GM21360 (cell line): ENCODE measurements around the gene IER2.

ENCODE experiments used
- ATAC-seq: cut with Tn5 transposase; IDR thresholded peaks from one replicate; pipeline ENCODE4 v1.9.1; 2021; ENCODE audit warnings: mild to moderate bottlenecking, moderate library complexity; ENCODE audit not compliant: unreplicated experiment

Gene IER2

GRCh38 chr19:13118424-13119193 lies 31.6 kb upstream of the IER2 start:
- ATAC-seq: peak; percentile 7

- ATAC-seq: no peak
These were observed 30.6 kb upstream of the IER2 start for GRCh38 chr19:13119627-13120026.

DNA sequence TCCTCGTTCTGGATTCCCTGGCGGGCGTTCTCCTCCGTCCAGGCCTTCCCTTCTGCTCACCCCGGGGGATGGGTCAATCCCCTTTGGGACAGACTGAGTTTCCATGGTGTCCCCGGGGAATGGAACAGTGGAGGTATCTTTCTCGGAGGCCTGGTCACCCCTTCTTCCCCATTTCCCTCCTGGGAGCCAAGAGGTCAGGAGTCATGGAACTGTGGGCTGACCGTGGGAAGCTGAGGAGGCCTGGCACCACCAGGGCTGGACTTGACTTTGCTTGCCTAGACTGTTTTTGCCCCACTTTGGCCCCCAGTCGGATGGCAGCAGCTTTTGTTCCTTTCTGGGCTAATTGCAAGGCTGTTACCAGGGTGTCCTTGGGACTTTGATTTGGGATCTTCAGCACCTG lies 30.2 kb upstream of the IER2 start:
- no peak for ATAC-seq

DNA sequence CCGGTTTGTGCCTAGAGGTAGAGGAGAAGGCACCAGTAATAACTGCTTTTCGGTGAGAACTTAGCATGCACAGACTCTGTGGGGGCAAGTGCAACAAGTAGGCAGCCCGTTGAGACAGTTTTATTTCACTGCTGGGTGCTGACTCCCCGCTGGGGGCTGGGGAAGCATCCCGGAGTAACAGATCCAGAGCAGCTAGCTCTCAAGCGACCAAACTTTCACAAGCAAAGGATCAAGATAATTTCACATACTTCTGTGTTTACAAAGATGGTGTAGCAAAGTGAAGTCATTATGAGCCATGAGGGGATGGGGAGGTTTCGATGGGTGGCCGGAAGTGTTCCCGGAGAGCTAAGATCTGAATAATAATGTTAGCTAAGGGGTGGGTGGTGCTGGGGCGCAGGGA lies 29.4 kb upstream of the IER2 start:
- no peak for ATAC-seq

GRCh38 chr19:13121551-13122274 lies 28.5 kb upstream of the IER2 start:
- ATAC-seq: no peak

- ATAC-seq: no peak
These were observed 27.8 kb upstream of the IER2 start for GRCh38 chr19:13122275-13122878.

GRCh38 chr19:13122980-13123957 lies 26.9 kb upstream of the IER2 start:
- no peak for ATAC-seq

DNA sequence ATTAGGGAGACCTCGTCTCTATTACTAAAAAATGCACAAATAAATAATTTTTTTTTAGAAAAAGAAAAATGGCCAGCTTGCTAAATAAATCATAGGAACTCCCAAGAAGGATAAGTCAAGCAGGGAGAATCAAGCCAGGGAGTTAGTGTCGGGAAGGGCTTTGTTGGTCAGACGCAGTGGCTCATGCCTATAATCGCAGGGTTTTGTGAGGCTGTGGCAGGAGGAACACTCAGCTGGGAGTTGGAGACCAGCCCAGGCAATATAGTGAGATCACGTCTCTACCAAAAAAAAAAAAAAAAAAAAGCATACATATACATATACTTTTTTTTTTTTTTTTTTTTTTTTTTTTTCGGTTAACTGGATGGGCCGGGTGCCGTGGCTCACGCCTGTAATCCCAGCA lies 23.2 kb upstream of the IER2 start:
- no peak for ATAC-seq

- ATAC-seq: no peak
These were observed 22.2 kb upstream of the IER2 start for GRCh38 chr19:13127811-13128575.

- no peak for ATAC-seq
These were observed 21.6 kb upstream of the IER2 start for GRCh38 chr19:13128583-13128982.

- no peak for ATAC-seq
These were observed 20.8 kb upstream of the IER2 start for GRCh38 chr19:13129384-13129783.

- ATAC-seq: no peak
These were observed 19.2 kb upstream of the IER2 start for GRCh38 chr19:13130886-13131490.

- no peak for ATAC-seq
These were observed 17.6 kb upstream of the IER2 start for GRCh38 chr19:13132471-13133180.

- ATAC-seq: no peak
These were observed 16.9 kb upstream of the IER2 start for GRCh38 chr19:13133241-13133870.

DNA sequence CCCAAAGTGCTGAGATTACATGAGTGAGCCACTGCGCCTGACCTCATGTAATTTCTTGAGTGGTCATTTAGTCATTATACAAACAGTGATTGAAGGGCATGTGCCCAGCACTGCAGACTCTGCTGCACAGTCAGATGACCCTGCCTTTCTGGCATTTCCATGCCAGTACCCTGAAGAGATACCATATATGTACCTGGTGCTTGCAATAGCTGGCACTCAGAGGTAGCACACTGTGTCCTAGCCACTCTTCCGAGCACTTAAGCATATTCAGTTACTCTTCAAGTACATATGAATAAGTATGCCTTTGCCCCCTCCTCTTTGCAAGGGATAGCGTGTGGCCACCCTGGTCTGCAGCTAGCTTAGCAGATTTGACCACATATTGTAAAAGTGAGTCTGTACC lies 15.6 kb upstream of the IER2 start:
- ATAC-seq: no peak

DNA sequence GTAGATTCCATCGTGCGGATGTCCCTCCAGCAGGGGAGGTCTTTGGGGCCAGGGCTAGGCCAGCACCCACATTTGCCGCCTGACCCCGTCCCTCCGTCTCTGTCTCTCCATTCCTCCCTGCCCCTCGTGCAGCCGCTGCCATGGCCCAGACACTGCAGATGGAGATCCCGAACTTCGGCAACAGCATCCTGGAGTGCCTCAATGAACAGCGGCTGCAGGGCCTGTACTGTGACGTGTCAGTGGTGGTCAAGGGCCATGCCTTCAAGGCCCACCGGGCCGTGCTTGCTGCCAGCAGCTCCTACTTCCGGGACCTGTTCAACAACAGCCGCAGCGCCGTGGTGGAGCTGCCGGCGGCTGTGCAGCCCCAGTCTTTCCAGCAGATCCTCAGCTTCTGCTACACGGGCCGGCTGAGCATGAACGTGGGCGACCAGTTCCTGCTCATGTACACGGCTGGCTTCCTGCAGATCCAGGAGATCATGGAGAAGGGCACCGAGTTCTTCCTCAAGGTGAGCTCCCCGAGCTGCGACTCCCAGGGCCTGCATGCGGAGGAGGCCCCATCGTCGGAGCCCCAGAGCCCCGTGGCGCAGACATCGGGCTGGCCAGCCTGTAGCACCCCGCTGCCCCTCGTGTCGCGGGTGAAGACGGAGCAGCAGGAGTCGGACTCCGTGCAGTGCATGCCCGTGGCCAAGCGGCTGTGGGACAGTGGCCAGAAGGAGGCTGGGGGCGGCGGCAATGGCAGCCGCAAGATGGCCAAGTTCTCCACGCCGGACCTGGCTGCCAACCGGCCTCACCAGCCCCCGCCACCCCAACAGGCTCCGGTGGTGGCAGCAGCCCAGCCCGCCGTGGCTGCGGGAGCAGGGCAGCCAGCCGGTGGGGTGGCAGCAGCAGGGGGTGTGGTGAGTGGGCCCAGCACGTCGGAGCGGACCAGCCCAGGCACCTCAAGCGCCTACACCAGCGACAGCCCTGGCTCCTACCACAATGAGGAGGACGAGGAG lies 14.8 kb upstream of the IER2 start:
- ATAC-seq: no peak

DNA sequence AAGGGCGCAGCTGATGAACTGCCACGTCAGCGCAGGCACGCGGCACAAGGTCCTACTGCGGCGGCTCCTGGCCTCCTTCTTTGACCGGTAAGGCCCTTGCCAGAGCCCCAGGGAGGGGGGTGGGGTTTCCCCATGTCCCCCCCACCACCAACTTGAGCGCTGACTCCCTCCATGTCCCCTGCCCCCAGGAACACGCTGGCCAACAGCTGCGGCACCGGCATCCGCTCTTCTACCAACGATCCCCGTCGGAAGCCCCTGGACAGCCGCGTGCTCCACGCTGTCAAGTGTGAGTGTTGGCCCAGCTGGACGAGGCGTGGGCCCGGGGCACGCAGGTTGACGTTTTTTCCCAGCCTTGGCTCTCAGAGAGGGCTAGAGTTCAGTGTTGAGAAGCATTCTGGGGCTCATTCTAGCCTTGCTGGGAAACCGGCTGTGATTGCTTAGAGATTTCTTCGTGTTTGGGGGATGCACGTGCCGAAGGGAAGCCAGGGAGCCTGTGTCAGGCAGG lies 12.9 kb upstream of the IER2 start:
- ATAC-seq: no peak
